IMR-90 (cell line): Measurements from ENCODE around the gene PLEKHG5. TPM values are rescaled to one million over a fixed set of nuclear protein-coding genes. Genes with fewer than 3 reads are reported as not detected.

Source experiments
- ATAC-seq: fragments of 200-7000 bp; cut with Tn5 transposase; 2 replicates; pipeline ENCODE4 v1.9.1; 2020; ENCODE audit warnings: low read depth, mild to moderate bottlenecking, moderate library complexity
- BruUV-seq: library from RNA; stranded (reverse); fragments of 400-500 nt; replicated peaks from 2 replicates; lab custom pipeline; 2021; lab: Mats Ljungman, UMichigan
- CTCF ChIA-PET: fragments of 300-600 bp; formaldehyde crosslinking; extraction: SDS; loops from one replicate; lab custom pipeline; 2021; ENCODE audit warnings: antibody characterized with exemption; lab: Yijun Ruan, JAX
- POLR2A ChIA-PET: fragments of 300-600 bp; sonication (Branson Sonifier 250); formaldehyde crosslinking; loops from one replicate; lab custom pipeline; 2022; ENCODE audit warnings: antibody characterized with exemption; ENCODE audit not compliant: unreplicated experiment; lab: Charles Lee
- DNase-seq: peaks from one replicate; pipeline ENCODE4 v3.0.0; 2013
- H2AFZ ChIP-seq: replicated peaks from 2 replicates; pipeline ENCODE3; 2013; ENCODE audit warnings: low read length, mild to moderate bottlenecking; ENCODE audit not compliant: poor library complexity
- H2AK5ac ChIP-seq: 2 replicates; pipeline ENCODE4 v1.6.1; 2013; ENCODE audit warnings: low read depth, low read length, inconsistent platforms
- H2AK9ac ChIP-seq: replicated peaks from 2 replicates; pipeline ENCODE3; 2013; ENCODE audit warnings: mild to moderate bottlenecking, low read depth, low read length, moderate library complexity; ENCODE audit not compliant: poor library complexity
- H2BK120ac ChIP-seq: 2 replicates; pipeline ENCODE4 v1.6.1; 2013; ENCODE audit warnings: low read depth, low read length, inconsistent platforms
- H2BK15ac ChIP-seq: 3 replicates; pipeline ENCODE4 v1.6.1; 2013; ENCODE audit warnings: low read depth, low read length, inconsistent platforms
- H2BK20ac ChIP-seq: 2 replicates; pipeline ENCODE4 v1.6.1; 2013; ENCODE audit warnings: low read depth, mild to moderate bottlenecking, inconsistent platforms, low read length, moderate library complexity
- H2BK5ac ChIP-seq: 2 replicates; pipeline ENCODE4 v1.6.1; 2013; ENCODE audit warnings: mild to moderate bottlenecking, low read depth, low read length, inconsistent platforms; ENCODE audit not compliant: poor library complexity, severe bottlenecking
- H3K14ac ChIP-seq: replicated peaks from 2 replicates; pipeline ENCODE4 v1.6.1; 2013; ENCODE audit warnings: low read depth, low read length, inconsistent platforms
- H3K18ac ChIP-seq: 2 replicates; pipeline ENCODE4 v1.6.1; 2013; ENCODE audit warnings: low read depth, low read length, control low read depth
- H3K23ac ChIP-seq: 2 replicates; pipeline ENCODE4 v1.6.1; 2013; ENCODE audit warnings: low read depth, low read length, inconsistent platforms
- H3K27ac ChIP-seq: 2 replicates; pipeline ENCODE4 v1.5.1; 2013; ENCODE audit warnings: mild to moderate bottlenecking, control low read depth, low read length; ENCODE audit not compliant: insufficient read depth
- H3K27me3 ChIP-seq: 2 replicates; pipeline ENCODE4 v1.6.1; 2013; ENCODE audit warnings: low read length; ENCODE audit not compliant: control insufficient read depth, insufficient read depth
- H3K36me3 ChIP-seq: 2 replicates; pipeline ENCODE4 v1.6.1; 2013; ENCODE audit warnings: low read length, mixed read lengths; ENCODE audit not compliant: control insufficient read depth, insufficient read depth
- H3K4ac ChIP-seq: 2 replicates; pipeline ENCODE4 v1.6.1; 2013; ENCODE audit warnings: low read depth, low read length, inconsistent platforms
- H3K4me1 ChIP-seq: 2 replicates; pipeline ENCODE4 v1.6.1; 2013; ENCODE audit warnings: low read length, mixed read lengths; ENCODE audit not compliant: control insufficient read depth, insufficient read depth
- H3K4me2 ChIP-seq: 2 replicates; pipeline ENCODE4 v1.6.1; 2013; ENCODE audit warnings: low read depth, mild to moderate bottlenecking, control low read depth, low read length, moderate library complexity
- H3K4me3 ChIP-seq: 2 replicates; pipeline ENCODE4 v1.5.1; 2013; ENCODE audit warnings: low read depth, mild to moderate bottlenecking, control low read depth, low read length, moderate library complexity; ENCODE audit not compliant: insufficient read depth
- H3K56ac ChIP-seq: 2 replicates; pipeline ENCODE4 v1.6.1; 2013; ENCODE audit warnings: low read length, inconsistent platforms; ENCODE audit not compliant: insufficient read depth; ENCODE audit errors: extremely low read depth
- H3K79me1 ChIP-seq, 2 experiments: 2 replicates each; pipeline ENCODE4 v1.6.1; 2013; ENCODE audit warnings: low read length in 2 of 2, inconsistent platforms in 1 of 2, low read depth in 1 of 2
- H3K9ac ChIP-seq: 2 replicates; pipeline ENCODE4 v1.6.1; 2013; ENCODE audit warnings: low read depth, low read length, control low read depth
- H3K9me1 ChIP-seq: 2 replicates; pipeline ENCODE4 v1.6.1; 2013; ENCODE audit warnings: low read length, inconsistent platforms; ENCODE audit not compliant: insufficient read depth
- H3K9me3 ChIP-seq: 2 replicates; pipeline ENCODE4 v1.6.1; 2013; ENCODE audit warnings: low read length; ENCODE audit not compliant: control insufficient read depth, insufficient read depth
- H4K20me1 ChIP-seq: 2 replicates; pipeline ENCODE4 v1.6.1; 2013; ENCODE audit warnings: low read length, inconsistent platforms; ENCODE audit not compliant: insufficient read depth
- H4K5ac ChIP-seq: 2 replicates; pipeline ENCODE4 v1.6.1; 2013; ENCODE audit warnings: mild to moderate bottlenecking, low read depth, low read length, control low read depth
- H4K8ac ChIP-seq, 2 experiments: 2 replicates each; pipeline ENCODE4 v1.6.1; 2013; ENCODE audit warnings: low read depth in 2 of 2, low read length in 2 of 2, control low read depth in 1 of 2, inconsistent platforms in 1 of 2
- H4K91ac ChIP-seq: 2 replicates; pipeline ENCODE4 v1.6.1; 2013; ENCODE audit warnings: low read depth, low read length, inconsistent platforms; ENCODE audit not compliant: insufficient read depth
- BHLHE40 ChIP-seq: fragments of 150-350 bp; IDR thresholded peaks from 2 replicates; pipeline ENCODE4 v1.6.1; 2016; ENCODE audit warnings: mild to moderate bottlenecking, low read depth, low read length
- CEBPB ChIP-seq: IDR thresholded peaks from 2 replicates; pipeline ENCODE4 v1.6.1; 2012; ENCODE audit warnings: low read depth, low read length, improper control_type of control experiment
- CHD1 ChIP-seq: IDR thresholded peaks from 2 replicates; pipeline ENCODE4 v1.6.1; 2012; ENCODE audit warnings: low read depth, low read length, improper control_type of control experiment
- CTCF ChIP-seq: conservative IDR thresholded peaks from 2 replicates; pipeline ENCODE4 v1.5.1; 2012; ENCODE audit warnings: mild to moderate bottlenecking, low read depth, low read length, improper control_type of control experiment
- ELK1 ChIP-seq: fragments of 150-350 bp; IDR thresholded peaks from 2 replicates; pipeline ENCODE4 v1.6.1; 2016; ENCODE audit warnings: low read depth, mild to moderate bottlenecking, low read length, moderate library complexity, borderline replicate concordance
- FOS ChIP-seq: fragments of 150-350 bp; IDR thresholded peaks from 2 replicates; pipeline ENCODE4 v1.6.1; 2016; ENCODE audit warnings: low read depth, low read length
- MAFK ChIP-seq: IDR thresholded peaks from 2 replicates; pipeline ENCODE4 v1.6.1; 2012; ENCODE audit warnings: low read depth, low read length, improper control_type of control experiment
- MAZ ChIP-seq: IDR thresholded peaks from 2 replicates; pipeline ENCODE4 v1.6.1; 2012; ENCODE audit warnings: low read depth, mild to moderate bottlenecking, low read length, improper control_type of control experiment, moderate library complexity, borderline replicate concordance
- MXI1 ChIP-seq: IDR thresholded peaks from 2 replicates; pipeline ENCODE4 v1.6.1; 2012; ENCODE audit warnings: low read depth, mild to moderate bottlenecking, low read length, moderate library complexity, borderline replicate concordance
- POLR2A ChIP-seq: IDR thresholded peaks from 2 replicates; pipeline ENCODE4 v1.6.1; 2012; ENCODE audit warnings: mild to moderate bottlenecking, low read depth, low read length
- RAD21 ChIP-seq: IDR thresholded peaks from 2 replicates; pipeline ENCODE4 v1.6.1; 2012; ENCODE audit warnings: low read length, improper control_type of control experiment
- RCOR1 ChIP-seq: IDR thresholded peaks from 2 replicates; pipeline ENCODE4 v1.6.1; 2012; ENCODE audit warnings: mild to moderate bottlenecking, low read length, improper control_type of control experiment; ENCODE audit not compliant: insufficient replicate concordance
- RFX5 ChIP-seq: IDR thresholded peaks from 2 replicates; pipeline ENCODE4 v1.8.0; 2012; ENCODE audit warnings: low read depth, mild to moderate bottlenecking, low read length, moderate library complexity
- SMC3 ChIP-seq: fragments of 150-350 bp; IDR thresholded peaks from 2 replicates; pipeline ENCODE4 v1.6.1; 2016; ENCODE audit warnings: low read depth, mild to moderate bottlenecking, antibody characterized with exemption, low read length, moderate library complexity
- USF2 ChIP-seq: fragments of 150-350 bp; IDR thresholded peaks from 2 replicates; pipeline ENCODE4 v1.6.1; 2017; ENCODE audit warnings: mild to moderate bottlenecking, antibody characterized with exemption, low read length, low read depth
- whole genome bisulfite sequencing, 2 experiments: methylation state at CpG; one replicate each; pipeline versions ENCODE4 v1.1.5 to v1.1.7; 2013; ENCODE audit warnings: missing lambda C conversion rate in 2 of 2; ENCODE audit not compliant: insufficient read length in 1 of 2; ENCODE audit errors: extremely low coverage in 2 of 2; 5-methylcytosine and 5-hydroxymethylcytosine counted together
- dilution Hi-C: fragments of 300-500 bp; cut with HindIII; formaldehyde crosslinking; loops from one replicate; pipeline ENCODE4 v1.14.3; 2018; ENCODE audit warnings: low sequenced_read_pairs; ENCODE audit not compliant: unreplicated experiment
- in situ Hi-C: fragments of 300-500 bp; cut with MboI; formaldehyde crosslinking; loops from 3 replicates; pipeline ENCODE4 v1.14.3; 2019; ENCODE audit warnings: low sequenced_read_pairs, inconsistent platforms, mixed read lengths
- intact Hi-C: fragments of 100-400 bp; cut with micrococcal nuclease; formaldehyde crosslinking; loops from 2 replicates; pipeline ENCODE4 v1.10.0; 2022
- polyA plus RNA-seq, 3 experiments: library from polyadenylated mRNA; depleted of rRNA; stranded (reverse); fragments of >200 nt; gene quantifications; 2 replicates each; pipeline ENCODE4 v1.2.3, GENCODE V29; 2012; ENCODE audit warnings: low replicate concordance in 1 of 3
- total RNA-seq: library from RNA; depleted of rRNA; stranded (reverse); fragments of >200 nt; gene quantifications from 2 replicates; pipeline ENCODE4 v1.2.3, GENCODE V29; 2012

Gene PLEKHG5
- total and polyA plus RNA-seq, 2 of the 4 experiments (the other 2 are of a cell fraction), result 4.8 to 11.6 TPM

DNA sequence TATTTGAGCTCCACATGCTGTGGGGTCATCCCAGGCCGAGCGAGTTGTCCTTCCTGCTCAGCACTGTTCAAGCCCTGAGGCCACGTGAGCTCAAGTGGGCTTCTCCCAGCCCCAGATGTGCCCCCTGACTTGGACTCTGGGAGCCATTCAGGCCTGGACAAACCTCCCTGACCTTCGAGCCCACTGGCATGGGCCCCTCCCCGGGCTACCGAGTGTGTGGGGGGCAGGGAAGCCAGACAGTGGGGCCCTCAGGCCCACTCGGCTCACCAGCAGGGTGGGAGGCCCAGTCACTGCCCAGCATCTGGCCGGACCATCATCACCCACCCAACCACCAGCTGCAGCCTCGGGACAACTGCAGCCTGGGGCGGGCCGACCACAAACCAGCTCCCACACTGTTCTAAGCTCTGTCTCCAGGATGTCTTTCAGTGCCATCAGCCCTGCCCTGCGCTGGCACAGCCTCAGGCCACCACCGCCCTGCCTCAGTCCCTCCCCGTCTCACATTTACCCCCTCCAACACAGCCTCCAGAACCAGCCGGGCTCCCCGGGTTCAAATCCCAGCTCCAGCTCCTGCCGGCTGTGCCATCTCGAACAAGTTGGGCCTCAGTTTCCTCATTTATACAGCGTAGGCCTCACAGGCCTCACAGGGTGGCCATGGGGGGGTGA, 20.9 kb upstream of the PLEKHG5 start:
- Histone ChIP-seq H3K4ac (no peak overlapping the region), H2AFZ (no peak overlapping the region), H3K56ac (no peak overlapping the region), H2AK5ac (no peak overlapping the region), H2AK9ac (no peak overlapping the region), H3K4me3 (no peak overlapping the region), H4K5ac (no peak overlapping the region), H4K20me1 (no peaks in the 10 kb centered on the region), H3K27ac (no peak overlapping the region), H3K23ac (no peak overlapping the region), H2BK120ac (no peak overlapping the region), H4K8ac (no peak overlapping the region), H2BK20ac (no peak overlapping the region), H3K9ac (no peak overlapping the region), H3K9me1 (peaks cover 6% of the 10 kb centered on the region; the same call in 1 of the 2 replicates), H3K36me3 (no peaks in the 10 kb centered on the region), H3K27me3 (peaks cover 2% of the 10 kb centered on the region; the same call in 1 of the 2 replicates), H3K18ac (no peak overlapping the region), H3K79me1 (no peaks in the 10 kb centered on the region), H3K4me1 (peaks cover 4% of the 10 kb centered on the region), H3K9me3 (no peaks in the 10 kb centered on the region), H3K14ac (no peak overlapping the region), H3K4me2 (no peak overlapping the region), H2BK15ac (no peak overlapping the region), H4K91ac (no peak overlapping the region), H2BK5ac (no peak overlapping the region)
- WGBS, 2 experiments, result 84% methylated on average over 6 of the region's 19 CpGs; no CpG with 5 or more reads in 1 of the 2 experiments
- no peak for TF ChIP-seq RCOR1
- no peak for TF ChIP-seq MAFK
- no peak for TF ChIP-seq CHD1
- TF ChIP-seq BHLHE40, result no peak
- no peak for TF ChIP-seq MXI1
- TF ChIP-seq SMC3, result no peak
- no peak for TF ChIP-seq RAD21
- no peak for TF ChIP-seq POLR2A
- no peak for TF ChIP-seq ELK1
- TF ChIP-seq CEBPB, result no peak
- no peak for TF ChIP-seq FOS
- TF ChIP-seq MAZ, result no peak
- no peak for TF ChIP-seq USF2
- TF ChIP-seq CTCF, result no peak
- no peak for TF ChIP-seq RFX5
- ChIA-PET CTCF (interaction anchor here (1.7 kb wide), 1 partner anchor 11 kb away, joined by 6 read pairs; no protein-coding TSS in a partner anchor), POLR2A (no interaction called here)
- BruUV-seq, result no TSS peak
- ATAC-seq (no peak), DNase-seq (no peak)
- intact Hi-C loops (no loop called here), in situ Hi-C loops (no loop called here), dilution Hi-C loops (no loop called here)
